Measurements from ENCODE around the gene TCF7.

The TCF7 gene

GRCh38 chr5:134140530-134141201, 26.2 kb downstream of the TCF7 start:
- Histone ChIP-seq H3K4me1 (ENCODE audit: control insufficient read depth, insufficient read depth, low read length) (peaks cover 23% of the 10 kb centered on the region), H3K27ac (ENCODE audit: low read depth, low read length) (0 out of 2 replicates have a peak overlapping the region, but pooled peaks have one; percentile 2), H3K27me3 (ENCODE audit: control insufficient read depth, insufficient read depth, low read length) (no peaks in the 10 kb centered on the region), H3K9ac (ENCODE audit: low read length) (no peak overlapping the region), H3K4me3 (ENCODE audit: low read depth, low read length) (no peak overlapping the region), H3K9me3 (ENCODE audit: control insufficient read depth, insufficient read depth, low read depth, low read length) (no peaks in the 10 kb centered on the region), H3K36me3 (ENCODE audit: control insufficient read depth, insufficient read depth, low read length) (peaks cover 85% of the 10 kb centered on the region)

DNA sequence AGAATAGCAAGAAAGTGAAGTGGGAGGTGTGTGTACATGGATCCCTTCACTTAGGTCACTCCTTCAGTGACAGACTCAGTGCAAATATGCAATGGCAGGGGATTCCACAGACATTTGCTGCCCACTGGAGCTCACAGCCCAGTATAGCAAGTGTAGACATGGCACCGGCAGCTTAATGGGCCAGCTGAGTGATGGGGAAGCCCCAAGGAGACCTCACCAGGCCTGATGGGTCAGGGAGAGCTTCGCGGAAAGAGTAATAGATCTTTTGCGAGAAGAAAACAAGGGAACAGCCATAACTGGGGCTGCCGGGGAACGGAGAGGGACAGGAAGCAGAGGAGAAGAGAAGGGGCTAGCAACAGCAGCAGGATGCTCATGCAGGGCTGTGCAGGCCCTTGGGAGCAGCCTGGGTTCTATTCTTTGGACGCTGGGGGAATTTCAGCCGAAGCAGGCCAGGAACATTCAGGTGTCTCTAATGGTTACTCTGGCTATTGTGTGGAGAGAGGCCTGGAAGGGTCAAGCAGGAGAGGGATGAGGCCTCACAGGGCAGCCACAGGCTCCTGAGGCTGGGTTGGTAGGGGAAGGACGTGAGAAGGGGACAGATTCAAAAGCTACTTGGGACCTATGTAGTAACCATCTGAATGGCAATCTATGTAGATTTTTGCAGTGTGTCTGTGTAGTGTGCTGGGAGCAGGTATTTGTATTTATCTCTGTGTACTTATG, 27.0 kb downstream of the TCF7 start:
- Histone ChIP-seq H3K36me3 (ENCODE audit: control insufficient read depth, insufficient read depth, low read length) (peaks cover 84% of the 10 kb centered on the region), H3K27me3 (ENCODE audit: control insufficient read depth, insufficient read depth, low read length) (no peaks in the 10 kb centered on the region), H3K4me1 (ENCODE audit: control insufficient read depth, insufficient read depth, low read length) (peaks cover 23% of the 10 kb centered on the region), H3K9me3 (ENCODE audit: control insufficient read depth, insufficient read depth, low read depth, low read length) (no peaks in the 10 kb centered on the region), H3K27ac (ENCODE audit: low read depth, low read length) (0 out of 2 replicates have a peak overlapping the region, but pooled peaks have one; percentile 2), H3K9ac (ENCODE audit: low read length) (no peak overlapping the region), H3K4me3 (ENCODE audit: low read depth, low read length) (no peak overlapping the region)

DNA sequence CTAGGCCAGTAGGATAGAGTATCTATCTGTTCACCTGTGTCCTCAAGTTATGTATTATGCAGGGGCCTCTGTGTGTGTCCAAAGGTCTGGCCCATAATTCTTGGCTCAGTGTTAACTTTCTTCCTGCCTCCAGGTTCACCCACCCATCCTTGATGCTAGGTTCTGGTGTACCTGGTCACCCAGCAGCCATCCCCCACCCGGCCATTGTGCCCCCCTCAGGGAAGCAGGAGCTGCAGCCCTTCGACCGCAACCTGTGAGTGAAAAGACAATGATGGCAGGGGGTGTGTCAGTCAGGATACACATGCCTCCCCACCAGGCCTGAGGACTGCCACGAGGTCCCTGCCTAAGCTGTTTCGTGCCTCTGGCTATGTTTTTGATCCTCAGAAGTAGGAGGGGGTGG, 27.6 kb downstream of the TCF7 start:
- Histone ChIP-seq H3K4me1 (ENCODE audit: control insufficient read depth, insufficient read depth, low read length) (peaks cover 23% of the 10 kb centered on the region), H3K9me3 (ENCODE audit: control insufficient read depth, insufficient read depth, low read depth, low read length) (no peaks in the 10 kb centered on the region), H3K36me3 (ENCODE audit: control insufficient read depth, insufficient read depth, low read length) (peaks cover 86% of the 10 kb centered on the region), H3K27me3 (ENCODE audit: control insufficient read depth, insufficient read depth, low read length) (no peaks in the 10 kb centered on the region), H3K4me3 (ENCODE audit: low read depth, low read length) (no peak overlapping the region), H3K27ac (ENCODE audit: low read depth, low read length) (no peak overlapping the region), H3K9ac (ENCODE audit: low read length) (no peak overlapping the region)

DNA sequence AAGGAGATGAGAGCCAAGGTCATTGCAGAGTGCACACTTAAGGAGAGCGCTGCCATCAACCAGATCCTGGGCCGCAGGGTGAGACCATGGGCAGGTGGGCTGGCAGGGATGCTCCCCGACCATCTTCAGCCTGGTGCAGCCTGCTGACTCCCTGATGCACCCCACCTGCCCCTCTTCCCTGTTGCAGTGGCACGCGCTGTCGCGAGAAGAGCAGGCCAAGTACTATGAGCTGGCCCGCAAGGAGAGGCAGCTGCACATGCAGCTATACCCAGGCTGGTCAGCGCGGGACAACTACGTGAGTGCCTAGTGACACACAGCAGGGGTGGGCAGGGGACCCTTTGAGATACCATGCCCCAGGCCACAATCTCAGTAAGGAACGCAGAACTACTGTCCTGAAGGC, 28.3 kb downstream of the TCF7 start:
- peaks cover 18% of the 10 kb centered on the region for H3K4me1 ChIP-seq (ENCODE audit: control insufficient read depth, insufficient read depth, low read length)
- H3K9me3 ChIP-seq (ENCODE audit: control insufficient read depth, insufficient read depth, low read depth, low read length), result no peaks in the 10 kb centered on the region
- H3K9ac ChIP-seq (ENCODE audit: low read length), result no peak overlapping the region
- H3K36me3 ChIP-seq (ENCODE audit: control insufficient read depth, insufficient read depth, low read length), result peaks cover 90% of the 10 kb centered on the region
- H3K27me3 ChIP-seq (ENCODE audit: control insufficient read depth, insufficient read depth, low read length), result no peaks in the 10 kb centered on the region
- no peak overlapping the region for H3K4me3 ChIP-seq (ENCODE audit: low read depth, low read length)
- no peak overlapping the region for H3K27ac ChIP-seq (ENCODE audit: low read depth, low read length)

DNA sequence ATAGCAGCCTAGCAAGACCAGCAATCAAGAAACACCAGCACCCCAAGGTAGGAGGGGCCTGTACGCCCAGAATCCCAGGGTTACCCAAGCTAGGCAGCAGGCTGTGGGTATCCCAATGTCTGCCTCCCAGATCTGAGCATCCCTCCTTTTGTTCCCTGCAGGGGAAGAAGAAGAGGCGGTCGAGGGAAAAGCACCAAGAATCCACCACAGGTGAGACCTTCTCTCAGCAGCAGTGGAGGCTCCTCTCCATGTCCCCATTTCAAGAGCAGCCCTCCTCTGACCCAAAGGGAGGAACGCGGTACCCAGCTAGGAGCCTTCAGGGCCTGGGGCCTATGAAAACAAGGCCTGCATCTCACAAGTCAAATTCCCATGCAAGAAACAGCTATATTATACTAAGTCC, 28.9 kb downstream of the TCF7 start:
- H3K27ac ChIP-seq (ENCODE audit: low read depth, low read length), result no peak overlapping the region
- no peak overlapping the region for H3K9ac ChIP-seq (ENCODE audit: low read length)
- H3K27me3 ChIP-seq (ENCODE audit: control insufficient read depth, insufficient read depth, low read length), result no peaks in the 10 kb centered on the region
- H3K4me1 ChIP-seq (ENCODE audit: control insufficient read depth, insufficient read depth, low read length), result peaks cover 11% of the 10 kb centered on the region
- H3K4me3 ChIP-seq (ENCODE audit: low read depth, low read length), result no peak overlapping the region
- H3K36me3 ChIP-seq (ENCODE audit: control insufficient read depth, insufficient read depth, low read length), result peaks cover 90% of the 10 kb centered on the region
- H3K9me3 ChIP-seq (ENCODE audit: control insufficient read depth, insufficient read depth, low read depth, low read length), result no peaks in the 10 kb centered on the region

- H3K4me1 ChIP-seq (ENCODE audit: control insufficient read depth, insufficient read depth, low read length), result peaks cover 10% of the 10 kb centered on the region
- H3K36me3 ChIP-seq (ENCODE audit: control insufficient read depth, insufficient read depth, low read length), result peaks cover 89% of the 10 kb centered on the region
- H3K4me3 ChIP-seq (ENCODE audit: low read depth, low read length), result no peak overlapping the region
- H3K27me3 ChIP-seq (ENCODE audit: control insufficient read depth, insufficient read depth, low read length), result no peaks in the 10 kb centered on the region
- H3K27ac ChIP-seq (ENCODE audit: low read depth, low read length), result no peak overlapping the region
- no peak overlapping the region for H3K9ac ChIP-seq (ENCODE audit: low read length)
- H3K9me3 ChIP-seq (ENCODE audit: control insufficient read depth, insufficient read depth, low read depth, low read length), result no peaks in the 10 kb centered on the region
Observed at GRCh38 chr5:134143944-134144941, 29.8 kb downstream of the TCF7 start.

DNA sequence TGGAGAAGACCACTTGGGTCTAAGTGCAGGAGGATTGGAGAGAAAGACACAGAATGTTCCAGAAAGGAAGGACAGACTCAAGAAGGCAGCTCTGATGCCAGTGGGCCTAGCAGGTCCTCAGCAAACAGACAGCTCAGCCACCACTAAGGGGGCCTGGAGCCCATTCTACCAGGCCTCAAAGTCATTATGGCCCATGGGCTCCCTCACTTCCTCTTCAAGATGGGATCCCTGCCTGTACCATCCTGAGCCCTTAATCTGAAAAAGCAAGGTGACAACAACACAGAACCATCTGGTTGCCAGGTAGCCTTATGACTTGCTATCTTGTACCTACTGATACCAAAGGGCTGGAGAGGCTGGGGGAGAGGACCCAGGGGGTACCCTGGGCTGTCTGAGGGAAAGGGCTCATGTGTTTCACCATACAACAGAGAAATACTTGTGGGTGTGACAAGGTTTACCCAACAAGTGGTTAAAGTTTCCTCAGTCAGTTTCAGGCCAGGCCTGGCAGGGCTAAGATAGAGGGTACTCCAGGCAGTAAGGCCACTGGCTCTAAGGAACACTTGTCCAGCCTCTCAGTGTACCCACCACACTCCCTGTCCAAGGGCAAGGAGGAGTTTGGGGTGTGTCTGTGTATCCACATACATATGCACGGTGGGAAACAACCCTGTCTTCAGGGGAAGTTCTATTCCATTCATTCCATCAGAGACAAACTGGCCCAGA, 30.7 kb downstream of the TCF7 start:
- H3K27me3 ChIP-seq (ENCODE audit: control insufficient read depth, insufficient read depth, low read length), result no peaks in the 10 kb centered on the region
- H3K9ac ChIP-seq (ENCODE audit: low read length), result no peak overlapping the region
- H3K9me3 ChIP-seq (ENCODE audit: control insufficient read depth, insufficient read depth, low read depth, low read length), result no peaks in the 10 kb centered on the region
- no peak overlapping the region for H3K4me3 ChIP-seq (ENCODE audit: low read depth, low read length)
- no peak overlapping the region for H3K27ac ChIP-seq (ENCODE audit: low read depth, low read length)
- H3K4me1 ChIP-seq (ENCODE audit: control insufficient read depth, insufficient read depth, low read length), result peaks cover 8% of the 10 kb centered on the region
- H3K36me3 ChIP-seq (ENCODE audit: control insufficient read depth, insufficient read depth, low read length), result peaks cover 89% of the 10 kb centered on the region

GRCh38 chr5:134145779-134146581, 31.5 kb downstream of the TCF7 start:
- Histone ChIP-seq H3K27ac (ENCODE audit: low read depth, low read length) (no peak overlapping the region), H3K4me1 (ENCODE audit: control insufficient read depth, insufficient read depth, low read length) (peaks cover under 1% of the 10 kb centered on the region; the same call in 1 of the 2 replicates), H3K27me3 (ENCODE audit: control insufficient read depth, insufficient read depth, low read length) (no peaks in the 10 kb centered on the region), H3K9me3 (ENCODE audit: control insufficient read depth, insufficient read depth, low read depth, low read length) (no peaks in the 10 kb centered on the region), H3K4me3 (ENCODE audit: low read depth, low read length) (no peak overlapping the region), H3K36me3 (ENCODE audit: control insufficient read depth, insufficient read depth, low read length) (peaks cover 91% of the 10 kb centered on the region), H3K9ac (ENCODE audit: low read length) (no peak overlapping the region)

DNA sequence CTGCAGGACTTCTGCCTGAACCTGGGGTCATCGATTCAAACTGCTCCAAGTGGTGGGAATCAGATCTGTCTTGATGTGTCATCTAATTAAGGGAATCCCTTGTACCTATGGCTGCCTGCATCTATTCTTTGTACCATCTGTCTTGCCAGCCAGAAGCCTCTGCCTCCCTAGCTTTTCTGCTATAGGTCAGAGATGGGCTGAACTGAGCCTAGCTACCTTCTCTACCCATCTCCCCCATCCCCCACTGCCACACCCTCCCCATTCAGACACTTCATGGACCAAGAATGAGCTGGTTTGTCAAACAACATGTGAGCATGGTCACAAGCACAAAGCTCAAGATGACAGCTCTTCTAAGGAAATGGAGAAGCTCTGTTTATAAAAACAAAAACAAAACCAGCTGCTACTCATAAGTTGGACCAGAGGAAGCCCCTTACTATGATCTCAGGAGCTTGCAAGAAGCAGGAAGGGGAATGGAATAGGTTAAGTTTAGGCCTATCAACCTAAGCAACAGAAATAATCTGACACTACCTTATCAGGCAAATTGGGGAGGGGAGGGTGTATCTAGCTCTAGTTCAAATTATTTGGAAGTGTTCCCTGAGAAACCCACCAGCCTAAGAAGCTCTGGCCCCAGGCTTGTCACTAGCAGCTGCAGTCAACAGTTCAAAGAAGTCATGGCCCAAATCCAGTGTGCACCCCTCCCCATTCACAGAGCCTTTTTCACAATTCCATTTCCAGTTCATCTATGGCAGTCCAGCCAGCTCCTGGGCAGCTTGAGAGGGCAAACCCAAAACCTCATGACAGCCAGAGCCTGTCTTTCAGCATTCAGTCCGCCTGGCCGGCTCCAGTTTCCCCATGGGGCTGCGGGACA, 32.4 kb downstream of the TCF7 start:
- no peaks in the 10 kb centered on the region for H3K9me3 ChIP-seq (ENCODE audit: control insufficient read depth, insufficient read depth, low read depth, low read length)
- no peaks in the 10 kb centered on the region for H3K27me3 ChIP-seq (ENCODE audit: control insufficient read depth, insufficient read depth, low read length)
- H3K36me3 ChIP-seq (ENCODE audit: control insufficient read depth, insufficient read depth, low read length), result peaks cover 90% of the 10 kb centered on the region

More for the DNA sequence above, 32.4 kb downstream of the TCF7 start:
- Histone ChIP-seq H3K9ac (ENCODE audit: low read length) (no peak overlapping the region), H3K27ac (ENCODE audit: low read depth, low read length) (no peak overlapping the region), H3K4me1 (ENCODE audit: control insufficient read depth, insufficient read depth, low read length) (no peaks in the 10 kb centered on the region), H3K4me3 (ENCODE audit: low read depth, low read length) (no peak overlapping the region)
